LNCAP (cell line): Measurements from ENCODE around the gene COMMD10.

ENCODE experiments used
- TF ChIP-seq, protein P1 (sequence below): fragments of 450-650 bp; IDR thresholded peaks from 2 replicates; pipeline ENCODE4 v1.5.1; 2017; ENCODE audit warnings: mild to moderate bottlenecking

The COMMD10 gene

DNA sequence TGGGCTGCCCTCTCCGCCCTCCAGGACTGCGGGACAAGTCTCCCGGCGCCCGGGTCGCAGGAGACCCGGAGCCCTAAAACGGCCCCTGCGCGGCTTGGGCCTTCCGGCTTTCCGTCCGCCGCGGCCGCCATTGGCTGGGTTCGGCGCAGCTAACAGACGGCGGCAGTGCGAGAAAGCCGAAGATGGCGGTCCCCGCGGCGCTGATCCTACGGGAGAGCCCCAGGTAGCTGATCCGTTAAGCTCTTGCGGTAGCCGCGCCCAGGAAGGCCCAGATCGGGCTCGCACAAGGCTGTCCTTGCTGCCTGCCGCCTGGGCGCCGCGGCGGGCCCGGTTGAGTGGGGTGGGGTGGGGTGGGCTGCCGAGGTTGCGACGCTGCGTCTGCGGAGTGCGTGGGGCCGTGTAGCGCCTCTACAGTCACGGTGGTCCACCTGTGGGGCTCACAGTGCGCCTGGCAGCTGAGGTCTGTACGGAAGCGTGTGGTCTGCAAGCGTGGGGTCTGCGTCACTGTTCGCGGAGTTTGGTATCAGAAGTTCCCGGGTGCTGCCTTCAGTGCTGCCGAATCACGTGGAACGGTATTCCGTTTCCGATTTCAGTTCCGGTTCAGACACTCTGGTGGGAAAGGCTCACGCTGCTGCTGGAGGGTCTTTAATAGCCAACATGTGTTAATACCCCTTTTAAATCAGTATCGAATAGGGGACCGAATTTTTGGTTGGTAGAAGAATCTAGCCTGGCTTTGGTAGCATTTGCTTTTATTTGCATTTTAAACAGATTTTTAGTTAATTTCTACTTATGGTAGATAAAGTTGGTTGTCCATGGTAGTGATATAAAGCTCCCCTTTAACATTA is at the start of gene COMMD10:
TSS of gene COMMD10 (plus strand) at position 155 of the 845 bp plus-strand sequence.
- TF ChIP-seq, protein P1, sequence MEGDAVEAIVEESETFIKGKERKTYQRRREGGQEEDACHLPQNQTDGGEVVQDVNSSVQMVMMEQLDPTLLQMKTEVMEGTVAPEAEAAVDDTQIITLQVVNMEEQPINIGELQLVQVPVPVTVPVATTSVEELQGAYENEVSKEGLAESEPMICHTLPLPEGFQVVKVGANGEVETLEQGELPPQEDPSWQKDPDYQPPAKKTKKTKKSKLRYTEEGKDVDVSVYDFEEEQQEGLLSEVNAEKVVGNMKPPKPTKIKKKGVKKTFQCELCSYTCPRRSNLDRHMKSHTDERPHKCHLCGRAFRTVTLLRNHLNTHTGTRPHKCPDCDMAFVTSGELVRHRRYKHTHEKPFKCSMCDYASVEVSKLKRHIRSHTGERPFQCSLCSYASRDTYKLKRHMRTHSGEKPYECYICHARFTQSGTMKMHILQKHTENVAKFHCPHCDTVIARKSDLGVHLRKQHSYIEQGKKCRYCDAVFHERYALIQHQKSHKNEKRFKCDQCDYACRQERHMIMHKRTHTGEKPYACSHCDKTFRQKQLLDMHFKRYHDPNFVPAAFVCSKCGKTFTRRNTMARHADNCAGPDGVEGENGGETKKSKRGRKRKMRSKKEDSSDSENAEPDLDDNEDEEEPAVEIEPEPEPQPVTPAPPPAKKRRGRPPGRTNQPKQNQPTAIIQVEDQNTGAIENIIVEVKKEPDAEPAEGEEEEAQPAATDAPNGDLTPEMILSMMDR: no peak

DNA sequence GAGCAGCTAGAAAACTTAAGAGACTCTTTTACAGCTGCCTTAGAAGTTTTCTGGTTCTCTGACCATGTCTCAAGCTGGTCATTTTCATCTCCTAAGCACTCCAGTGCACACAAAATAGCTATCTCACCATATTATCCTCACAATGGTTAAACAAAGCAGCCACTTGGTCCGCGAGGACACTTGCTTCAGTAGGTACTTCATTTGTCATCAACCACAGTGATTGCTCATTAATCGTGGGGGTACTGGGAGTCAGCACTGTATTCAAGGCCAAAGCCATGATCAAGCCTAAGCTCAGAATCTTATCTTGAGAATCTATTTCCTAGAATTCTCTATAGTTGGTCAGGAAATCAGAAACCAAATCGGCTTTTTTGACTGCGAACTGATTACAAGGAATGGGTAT is 49.7 kb upstream of the COMMD10 start:
- TF ChIP-seq, protein P1: no peak

DNA sequence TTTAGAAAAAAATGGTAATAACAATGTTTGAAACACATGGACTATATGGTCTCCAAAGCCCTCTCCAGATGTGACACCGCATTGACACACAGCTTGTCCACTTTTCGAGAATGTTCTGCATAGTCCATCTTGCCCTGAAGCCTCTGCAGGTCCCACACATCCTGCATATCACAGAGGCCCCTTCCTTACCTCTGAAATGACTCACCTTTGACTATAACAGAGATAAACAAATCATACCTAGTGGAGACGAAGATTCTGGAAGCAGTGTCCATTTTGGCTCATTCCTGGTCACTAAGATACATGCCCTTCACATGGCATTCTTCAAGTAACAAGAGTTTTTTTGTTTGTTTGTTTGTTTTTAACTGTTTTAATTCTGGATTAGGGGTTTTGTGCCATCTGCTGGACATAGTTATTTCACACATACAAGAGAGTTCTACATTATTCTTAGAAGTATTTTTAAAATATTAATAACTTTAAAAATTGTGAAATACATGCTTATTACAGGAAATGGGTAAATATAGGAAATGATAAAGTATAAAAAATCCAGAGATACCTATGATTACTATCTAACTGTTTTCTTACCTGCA is 47.5 kb upstream of the COMMD10 start:
- TF ChIP-seq, protein P1: peak; percentile 52

DNA sequence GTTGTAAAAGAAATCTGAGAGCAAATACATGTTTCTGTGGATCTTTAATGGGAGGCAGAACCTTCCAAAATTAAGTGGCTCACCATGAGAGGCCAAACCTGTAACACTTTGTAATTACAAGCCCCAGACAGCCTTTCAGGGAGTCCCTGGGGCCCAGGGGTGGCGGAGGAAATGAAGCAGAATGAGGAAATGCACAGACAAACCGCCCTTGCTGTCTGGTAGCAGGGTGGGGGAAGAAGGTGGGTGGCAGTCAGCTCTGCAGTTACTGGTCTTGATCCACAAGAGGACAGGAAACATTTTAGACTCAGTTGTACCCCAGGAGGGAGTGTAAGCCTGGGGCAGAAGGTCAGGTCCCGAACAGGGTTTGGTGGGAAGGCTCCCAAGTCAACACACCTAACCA is 46.0 kb upstream of the COMMD10 start:
- TF ChIP-seq, protein P1: no peak

DNA sequence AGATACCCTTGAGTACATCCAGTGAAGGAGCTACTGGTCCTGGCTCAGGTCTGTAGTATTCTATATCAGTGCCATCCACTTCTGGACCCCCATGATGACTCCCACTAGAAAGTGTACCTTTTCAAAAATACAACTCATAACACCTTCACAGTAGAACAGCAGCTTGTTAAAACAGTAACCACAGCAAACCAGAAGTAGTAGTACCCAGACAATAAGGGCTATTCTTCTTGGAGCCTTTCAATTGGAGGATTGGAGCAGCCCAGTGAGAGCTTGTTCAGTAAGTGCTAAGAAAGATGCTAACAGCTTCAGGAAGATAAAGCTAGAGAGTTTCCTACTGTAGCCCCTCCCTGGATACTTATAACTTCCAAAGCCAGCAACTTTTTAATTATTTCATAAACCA is 42.5 kb upstream of the COMMD10 start:
- TF ChIP-seq, protein P1: no peak

DNA sequence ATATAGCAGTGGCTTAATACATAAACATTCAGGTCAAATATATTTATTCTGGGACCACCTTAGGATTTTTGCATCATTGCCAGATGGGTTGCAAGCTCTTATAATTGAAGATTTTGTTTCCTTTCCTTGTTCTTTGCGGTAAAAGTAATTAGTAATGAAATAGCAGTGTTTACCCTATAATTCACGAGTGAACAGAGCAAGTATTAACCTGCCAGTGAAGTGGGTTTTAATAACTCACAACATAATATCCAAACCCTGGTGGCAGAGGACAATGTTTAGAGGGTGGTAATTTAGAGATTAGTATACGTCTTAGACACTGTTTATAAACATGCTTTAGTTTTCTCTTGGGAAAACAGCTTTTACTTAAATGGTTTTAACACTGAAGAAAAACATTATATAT is 40.8 kb upstream of the COMMD10 start:
- TF ChIP-seq, protein P1: no peak

DNA sequence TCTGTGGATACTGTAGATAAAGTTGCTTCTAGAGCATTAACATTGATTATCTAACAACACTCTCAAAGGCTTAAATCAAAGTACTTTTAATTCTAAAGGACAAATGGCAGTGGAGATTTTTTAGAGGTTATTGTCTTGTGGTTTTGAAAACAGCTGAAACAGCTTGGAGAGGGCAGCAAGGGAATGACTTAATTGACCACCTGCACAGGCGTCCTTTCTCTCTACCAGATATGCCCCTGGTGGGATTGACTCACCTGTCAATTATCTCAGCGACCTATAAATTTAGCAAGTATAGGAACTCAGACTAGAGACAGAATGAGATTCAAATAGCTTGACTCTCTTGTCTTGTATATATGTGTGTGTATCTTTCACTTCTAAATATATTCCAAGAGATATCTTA is 39.0 kb upstream of the COMMD10 start:
- TF ChIP-seq, protein P1: no peak
